ENCODE results near the gene EBNA1BP2. TPM values are rescaled to one million over a fixed set of nuclear protein-coding genes. Genes with fewer than 3 reads are reported as not detected.

EBNA1BP2 gene
- polyA plus RNA-seq, 2 donors, result 30.2 to 72.8 TPM

- H3K9me3 ChIP-seq (ENCODE audit: control insufficient read depth in 2 of 2, insufficient read depth in 1 of 2, low read depth in 1 of 2, low read length in 1 of 2), result no peaks in the 10 kb centered on the region
- peaks cover under 1 to 2% of the 10 kb centered on the region in 2 donors for H3K36me3 ChIP-seq (ENCODE audit: control insufficient read depth in 2 of 2, insufficient read depth in 2 of 2, low read length in 1 of 2)
- H3K27me3 ChIP-seq (ENCODE audit: control insufficient read depth in 1 of 2, insufficient read depth in 2 of 2, low read length in 2 of 2), result no peaks in the 10 kb centered on the region
- no peak overlapping the region for H3K27ac ChIP-seq (ENCODE audit: low read depth in 2 of 2, low read length in 1 of 2)
- H3K4me3 ChIP-seq (ENCODE audit: low read depth in 1 of 2, low read length in 2 of 2), result no peak overlapping the region
- WGBS, 2 donors, result 78 to 80% methylated on average over 2 of the region's 2 CpGs
- peaks cover 0 to 7% of the 10 kb centered on the region in 2 donors for H3K4me1 ChIP-seq (ENCODE audit: control insufficient read depth in 2 of 2, insufficient read depth in 2 of 2, low read length in 1 of 2)
Observed at GRCh38 chr1:43174873-43175272, 2.8 kb upstream of the EBNA1BP2 start.

DNA sequence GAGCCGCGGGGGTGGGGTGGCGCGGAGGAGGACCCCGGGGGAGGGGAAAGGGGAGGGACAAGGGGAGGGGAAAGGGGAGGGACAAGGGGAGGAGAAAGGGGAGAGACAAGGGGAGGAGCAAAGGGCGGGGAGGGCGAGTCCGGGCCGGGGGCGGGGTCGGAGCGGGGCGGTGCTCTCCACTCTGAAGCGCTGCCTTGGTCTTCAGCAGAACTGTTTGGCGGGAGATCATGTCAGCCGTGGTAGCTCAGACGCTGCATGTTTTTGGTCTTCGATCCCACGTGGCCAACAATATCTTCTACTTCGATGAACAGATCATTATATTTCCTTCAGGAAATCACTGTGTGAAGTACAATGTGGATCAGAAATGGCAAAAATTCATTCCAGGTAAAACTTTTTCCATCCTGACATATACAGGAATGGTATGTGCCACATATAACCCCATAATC, 460 bp upstream of the EBNA1BP2 start:
- WGBS, 2 donors, result 1 to 2% methylated on average over 15 to 20 of the region's 20 CpGs
- Histone ChIP-seq H3K27me3 (ENCODE audit: control insufficient read depth in 1 of 2, insufficient read depth in 2 of 2, low read length in 2 of 2) (no peaks in the 10 kb centered on the region), H3K9me3 (ENCODE audit: control insufficient read depth in 2 of 2, insufficient read depth in 1 of 2, low read depth in 1 of 2, low read length in 1 of 2) (no peaks in the 10 kb centered on the region), H3K4me1 (ENCODE audit: control insufficient read depth in 2 of 2, insufficient read depth in 2 of 2, low read length in 1 of 2) (peaks cover 0 to 7% of the 10 kb centered on the region in 2 donors), H3K4me3 (ENCODE audit: low read depth in 1 of 2, low read length in 2 of 2) (peak overlapping the region; percentile 83 to 95), H3K27ac (ENCODE audit: low read depth in 2 of 2, low read length in 1 of 2) (peak overlapping the region in 1 of 2 donors; percentile 73), H3K36me3 (ENCODE audit: control insufficient read depth in 2 of 2, insufficient read depth in 2 of 2, low read length in 1 of 2) (peaks cover 3 to 7% of the 10 kb centered on the region in 2 donors)

- peak overlapping the region; percentile 83 to 95 for H3K4me3 ChIP-seq (ENCODE audit: low read depth in 1 of 2, low read length in 2 of 2)
- 14% methylated on average over 17 of the region's 17 CpGs for WGBS, 2 donors
- H3K4me1 ChIP-seq (ENCODE audit: control insufficient read depth in 2 of 2, insufficient read depth in 2 of 2, low read length in 1 of 2), result peaks cover 0 to 7% of the 10 kb centered on the region in 2 donors
- no peak overlapping the region for H3K27ac ChIP-seq (ENCODE audit: low read depth in 2 of 2, low read length in 1 of 2)
- peaks cover 10 to 11% of the 10 kb centered on the region in 2 donors for H3K36me3 ChIP-seq (ENCODE audit: control insufficient read depth in 2 of 2, insufficient read depth in 2 of 2, low read length in 1 of 2)
- no peaks in the 10 kb centered on the region for H3K9me3 ChIP-seq (ENCODE audit: control insufficient read depth in 2 of 2, insufficient read depth in 1 of 2, low read depth in 1 of 2, low read length in 1 of 2)
- no peaks in the 10 kb centered on the region for H3K27me3 ChIP-seq (ENCODE audit: control insufficient read depth in 1 of 2, insufficient read depth in 2 of 2, low read length in 2 of 2)
Observed at GRCh38 chr1:43171312-43171875, 696 bp downstream of the EBNA1BP2 start.

- no peak overlapping the region for H3K27ac ChIP-seq (ENCODE audit: low read depth in 2 of 2, low read length in 1 of 2)
- 95 to 97% methylated on average over 5 of the region's 5 CpGs for WGBS, 2 donors
- H3K9me3 ChIP-seq (ENCODE audit: control insufficient read depth in 2 of 2, insufficient read depth in 1 of 2, low read depth in 1 of 2, low read length in 1 of 2), result no peaks in the 10 kb centered on the region
- peaks cover 19 to 22% of the 10 kb centered on the region in 2 donors for H3K36me3 ChIP-seq (ENCODE audit: control insufficient read depth in 2 of 2, insufficient read depth in 2 of 2, low read length in 1 of 2)
- H3K4me3 ChIP-seq (ENCODE audit: low read depth in 1 of 2, low read length in 2 of 2), result no peak overlapping the region
- H3K4me1 ChIP-seq (ENCODE audit: control insufficient read depth in 2 of 2, insufficient read depth in 2 of 2, low read length in 1 of 2), result no peaks in the 10 kb centered on the region
- no peaks in the 10 kb centered on the region for H3K27me3 ChIP-seq (ENCODE audit: control insufficient read depth in 1 of 2, insufficient read depth in 2 of 2, low read length in 2 of 2)
Observed at GRCh38 chr1:43165765-43166164, 6.3 kb downstream of the EBNA1BP2 start.

GRCh38 chr1:43165162-43165561, 6.9 kb downstream of the EBNA1BP2 start:
- peaks cover 19 to 20% of the 10 kb centered on the region in 2 donors for H3K36me3 ChIP-seq (ENCODE audit: control insufficient read depth in 2 of 2, insufficient read depth in 2 of 2, low read length in 1 of 2)
- 85 to 87% methylated on average over 3 of the region's 3 CpGs for WGBS, 2 donors
- no peaks in the 10 kb centered on the region for H3K27me3 ChIP-seq (ENCODE audit: control insufficient read depth in 1 of 2, insufficient read depth in 2 of 2, low read length in 2 of 2)

GRCh38 chr1:43156026-43156425, 16.1 kb downstream of the EBNA1BP2 start:
- H3K36me3 ChIP-seq (ENCODE audit: control insufficient read depth in 2 of 2, insufficient read depth in 2 of 2, low read length in 1 of 2), result no peaks in the 10 kb centered on the region
- H3K4me1 ChIP-seq (ENCODE audit: control insufficient read depth in 2 of 2, insufficient read depth in 2 of 2, low read length in 1 of 2), result no peaks in the 10 kb centered on the region
- 82 to 84% methylated on average over 7 of the region's 7 CpGs for WGBS, 2 donors
- no peaks in the 10 kb centered on the region for H3K27me3 ChIP-seq (ENCODE audit: control insufficient read depth in 1 of 2, insufficient read depth in 2 of 2, low read length in 2 of 2)
- H3K4me3 ChIP-seq (ENCODE audit: low read depth in 1 of 2, low read length in 2 of 2), result no peak overlapping the region
- no peak overlapping the region for H3K27ac ChIP-seq (ENCODE audit: low read depth in 2 of 2, low read length in 1 of 2)
- H3K9me3 ChIP-seq (ENCODE audit: control insufficient read depth in 2 of 2, insufficient read depth in 1 of 2, low read depth in 1 of 2, low read length in 1 of 2), result no peaks in the 10 kb centered on the region

More at GRCh38 chr1:43165162-43165561, 6.9 kb downstream of the EBNA1BP2 start:
- Histone ChIP-seq H3K4me1 (ENCODE audit: control insufficient read depth in 2 of 2, insufficient read depth in 2 of 2, low read length in 1 of 2) (no peaks in the 10 kb centered on the region), H3K4me3 (ENCODE audit: low read depth in 1 of 2, low read length in 2 of 2) (no peak overlapping the region), H3K9me3 (ENCODE audit: control insufficient read depth in 2 of 2, insufficient read depth in 1 of 2, low read depth in 1 of 2, low read length in 1 of 2) (no peaks in the 10 kb centered on the region), H3K27ac (ENCODE audit: low read depth in 2 of 2, low read length in 1 of 2) (no peak overlapping the region)

DNA sequence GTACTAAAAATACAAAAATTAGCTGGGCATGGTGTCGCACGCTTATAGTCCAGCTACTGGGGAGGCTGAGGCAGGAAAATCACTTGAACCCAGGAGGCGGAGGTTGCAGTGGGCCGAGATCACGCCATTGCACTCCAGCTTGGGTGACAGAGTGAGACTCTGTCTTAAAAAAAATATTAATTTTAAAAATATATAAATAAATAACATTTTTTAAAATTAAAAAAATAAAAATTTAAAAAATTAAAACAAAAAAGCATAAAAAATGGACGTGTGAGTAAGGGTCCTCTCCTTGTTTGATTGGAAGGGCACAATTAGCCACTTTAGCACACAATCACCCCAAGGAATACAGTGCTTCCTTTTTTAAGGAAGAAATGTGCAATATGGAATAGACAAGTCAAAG, 18.6 kb downstream of the EBNA1BP2 start:
- peaks cover 0 to under 1% of the 10 kb centered on the region in 2 donors for H3K4me1 ChIP-seq (ENCODE audit: control insufficient read depth in 2 of 2, insufficient read depth in 2 of 2, low read length in 1 of 2)

DNA sequence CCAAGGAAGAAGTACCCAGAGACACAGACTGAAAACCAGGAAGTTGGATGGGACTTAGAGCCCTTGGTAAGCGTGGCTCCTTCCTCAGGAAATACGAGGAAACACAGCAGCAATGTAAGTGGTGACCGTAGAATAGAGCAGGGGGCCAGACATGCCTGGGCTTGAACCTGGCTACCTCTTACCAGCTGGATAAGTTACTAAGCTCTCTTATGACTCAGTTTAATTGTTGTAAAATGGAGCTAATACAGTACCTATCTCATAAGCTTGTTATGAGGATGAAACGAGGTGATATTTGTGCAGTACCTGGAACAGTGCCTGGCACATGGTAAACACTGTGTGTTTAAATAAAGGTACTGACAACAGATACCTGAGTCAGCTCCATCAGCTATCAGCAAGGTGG, 19.2 kb downstream of the EBNA1BP2 start:
- Histone ChIP-seq H3K9me3 (ENCODE audit: control insufficient read depth in 2 of 2, insufficient read depth in 1 of 2, low read depth in 1 of 2, low read length in 1 of 2) (no peaks in the 10 kb centered on the region), H3K27ac (ENCODE audit: low read depth in 2 of 2, low read length in 1 of 2) (peak overlapping the region; percentile 18 to 69), H3K27me3 (ENCODE audit: control insufficient read depth in 1 of 2, insufficient read depth in 2 of 2, low read length in 2 of 2) (no peaks in the 10 kb centered on the region), H3K4me3 (ENCODE audit: low read depth in 1 of 2, low read length in 2 of 2) (no peak overlapping the region), H3K4me1 (ENCODE audit: control insufficient read depth in 2 of 2, insufficient read depth in 2 of 2, low read length in 1 of 2) (peaks cover 0 to 3% of the 10 kb centered on the region in 2 donors), H3K36me3 (ENCODE audit: control insufficient read depth in 2 of 2, insufficient read depth in 2 of 2, low read length in 1 of 2) (no peaks in the 10 kb centered on the region)
- 33 to 41% methylated on average over 4 of the region's 4 CpGs for WGBS, 2 donors

More for the DNA sequence above, 18.6 kb downstream of the EBNA1BP2 start:
- WGBS, 2 donors, result 92 to 95% methylated on average over 6 of the region's 6 CpGs
- Histone ChIP-seq H3K36me3 (ENCODE audit: control insufficient read depth in 2 of 2, insufficient read depth in 2 of 2, low read length in 1 of 2) (no peaks in the 10 kb centered on the region), H3K9me3 (ENCODE audit: control insufficient read depth in 2 of 2, insufficient read depth in 1 of 2, low read depth in 1 of 2, low read length in 1 of 2) (no peaks in the 10 kb centered on the region), H3K27me3 (ENCODE audit: control insufficient read depth in 1 of 2, insufficient read depth in 2 of 2, low read length in 2 of 2) (no peaks in the 10 kb centered on the region), H3K27ac (ENCODE audit: low read depth in 2 of 2, low read length in 1 of 2) (no peak overlapping the region), H3K4me3 (ENCODE audit: low read depth in 1 of 2, low read length in 2 of 2) (no peak overlapping the region)

DNA sequence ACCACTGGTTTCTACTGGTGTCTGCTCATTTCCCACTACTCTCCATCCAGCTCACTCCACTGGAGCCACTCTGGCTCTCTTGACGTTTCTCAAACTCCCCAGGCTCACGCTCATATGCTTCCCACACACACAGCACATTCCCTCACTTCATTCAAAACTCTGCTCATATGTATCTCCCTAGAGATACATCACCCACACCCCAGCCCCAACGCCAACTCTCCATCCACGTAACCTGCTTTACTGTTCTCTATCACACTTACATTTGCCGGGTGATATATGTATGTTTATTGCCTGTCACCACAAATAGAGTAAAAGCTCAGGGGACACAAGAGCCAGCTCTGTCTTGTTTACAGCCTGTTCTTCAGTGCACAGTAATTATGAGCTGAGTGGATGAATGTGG, 22.2 kb downstream of the EBNA1BP2 start:
- Histone ChIP-seq H3K36me3 (ENCODE audit: control insufficient read depth in 2 of 2, insufficient read depth in 2 of 2, low read length in 1 of 2) (no peaks in the 10 kb centered on the region), H3K27me3 (ENCODE audit: control insufficient read depth in 1 of 2, insufficient read depth in 2 of 2, low read length in 2 of 2) (no peaks in the 10 kb centered on the region), H3K4me3 (ENCODE audit: low read depth in 1 of 2, low read length in 2 of 2) (no peak overlapping the region), H3K27ac (ENCODE audit: low read depth in 2 of 2, low read length in 1 of 2) (no peak overlapping the region), H3K9me3 (ENCODE audit: control insufficient read depth in 2 of 2, insufficient read depth in 1 of 2, low read depth in 1 of 2, low read length in 1 of 2) (no peaks in the 10 kb centered on the region), H3K4me1 (ENCODE audit: control insufficient read depth in 2 of 2, insufficient read depth in 2 of 2, low read length in 1 of 2) (peaks cover 0 to 8% of the 10 kb centered on the region in 2 donors)
- WGBS, 2 donors, result 74 to 86% methylated on average over 5 of the region's 5 CpGs

Data from esophagus (tissue), 2 donors.